Mucosa of rectum (tissue), 2 donors: ENCODE results near the gene ITGA8.
A peak's percentile ranks its signal among the peaks of the same experiment; 100 is the strongest.

Source experiments
- H3K27ac ChIP-seq, 2 donors: one replicate each; pipeline ENCODE4 v1.7.0; 2013; ENCODE audit warnings: inconsistent platforms in 2 of 2, low read depth in 2 of 2, low read length in 2 of 2
- H3K27me3 ChIP-seq, 2 donors: one replicate each; pipeline ENCODE4 v1.7.0; 2013; ENCODE audit warnings: low read length in 2 of 2; ENCODE audit not compliant: control insufficient read depth in 2 of 2, insufficient read depth in 2 of 2
- H3K36me3 ChIP-seq, 2 donors: one replicate each; pipeline ENCODE4 v1.7.0; 2013; ENCODE audit warnings: low read length in 2 of 2; ENCODE audit not compliant: control insufficient read depth in 2 of 2, insufficient read depth in 2 of 2
- H3K4me1 ChIP-seq, 2 donors: one replicate each; pipeline ENCODE4 v1.7.0; 2013; ENCODE audit warnings: low read length in 2 of 2, mild to moderate bottlenecking in 1 of 2; ENCODE audit not compliant: control insufficient read depth in 2 of 2, insufficient read depth in 2 of 2
- H3K4me3 ChIP-seq, 2 donors: one replicate each; pipeline ENCODE4 v1.7.0; 2013; ENCODE audit warnings: low read length in 2 of 2
- H3K9ac ChIP-seq, 2 donors: one replicate each; pipeline ENCODE4 v1.7.0; 2013; ENCODE audit warnings: low read length in 2 of 2, low read depth in 1 of 2, mild to moderate bottlenecking in 1 of 2
- H3K9me3 ChIP-seq, 2 donors: one replicate each; pipeline ENCODE4 v1.7.0; 2013; ENCODE audit warnings: low read length in 2 of 2; ENCODE audit not compliant: control insufficient read depth in 2 of 2
- donor health status: healthy.
- donor health status: Normal muscosa, but diverticular disease.

ITGA8 gene

DNA sequence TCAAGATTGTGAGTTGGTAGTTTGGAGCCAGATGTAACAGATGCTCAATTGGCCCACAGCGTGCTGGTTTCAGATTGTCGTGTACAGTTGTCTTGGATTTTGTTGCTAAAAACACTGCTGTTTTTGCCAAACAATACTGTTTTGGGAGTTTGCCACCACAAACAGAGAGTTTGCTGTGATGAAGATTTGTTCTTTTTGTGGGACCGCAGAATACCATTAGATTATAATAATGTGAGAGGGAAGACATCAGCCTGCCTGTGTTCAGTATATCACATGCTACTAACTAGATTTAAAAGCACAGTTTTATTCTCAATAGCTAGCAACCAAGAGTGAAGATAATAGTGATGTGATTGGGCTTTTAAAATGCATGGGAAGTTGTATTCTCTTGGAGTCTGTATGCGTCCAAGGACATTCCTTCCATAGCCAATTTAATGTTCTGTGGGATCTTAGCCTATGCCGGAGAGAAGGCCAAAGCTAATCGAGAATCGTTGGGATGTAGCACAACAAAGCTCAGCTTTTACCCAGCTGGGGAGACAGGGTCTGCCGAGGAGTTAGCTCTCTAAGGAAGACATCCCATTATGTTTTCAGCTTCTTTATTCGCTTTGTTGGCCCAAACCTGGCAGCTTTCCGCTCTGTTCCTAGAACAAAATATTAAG, 18.7 kb upstream of the ITGA8 start:
- no peaks in the 10 kb centered on the region for H3K9me3 ChIP-seq
- H3K36me3 ChIP-seq: no peaks in the 10 kb centered on the region
- H3K4me3 ChIP-seq: no peak overlapping the region
- no peaks in the 10 kb centered on the region for H3K4me1 ChIP-seq
- H3K9ac ChIP-seq: no peak overlapping the region
- no peaks in the 10 kb centered on the region for H3K27me3 ChIP-seq
- peak overlapping the region; percentile 48 to 59 for H3K27ac ChIP-seq

DNA sequence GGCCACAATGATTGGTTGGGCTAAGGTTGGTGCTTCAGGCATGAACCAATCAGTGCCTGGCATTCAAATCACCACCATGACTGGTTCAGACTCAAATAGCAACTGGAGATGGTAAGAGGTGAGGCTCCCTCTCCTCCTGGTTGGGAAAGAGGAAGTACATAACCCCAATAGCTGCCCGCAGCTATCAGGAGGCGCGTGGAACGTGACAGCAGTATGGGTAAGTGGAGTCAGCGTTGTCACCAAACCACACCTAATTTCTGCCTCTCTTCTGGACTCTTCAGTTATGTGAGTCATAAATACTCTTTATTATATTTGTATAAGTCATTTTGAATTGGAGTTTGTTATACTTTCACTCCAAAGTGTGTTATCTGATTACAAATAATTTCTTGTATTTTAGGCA, 17.9 kb upstream of the ITGA8 start:
- Histone ChIP-seq H3K4me3 (no peak overlapping the region), H3K9ac (no peak overlapping the region), H3K4me1 (no peaks in the 10 kb centered on the region), H3K36me3 (no peaks in the 10 kb centered on the region), H3K27ac (peak overlapping the region; percentile 34 to 41), H3K27me3 (no peaks in the 10 kb centered on the region), H3K9me3 (no peaks in the 10 kb centered on the region)

DNA sequence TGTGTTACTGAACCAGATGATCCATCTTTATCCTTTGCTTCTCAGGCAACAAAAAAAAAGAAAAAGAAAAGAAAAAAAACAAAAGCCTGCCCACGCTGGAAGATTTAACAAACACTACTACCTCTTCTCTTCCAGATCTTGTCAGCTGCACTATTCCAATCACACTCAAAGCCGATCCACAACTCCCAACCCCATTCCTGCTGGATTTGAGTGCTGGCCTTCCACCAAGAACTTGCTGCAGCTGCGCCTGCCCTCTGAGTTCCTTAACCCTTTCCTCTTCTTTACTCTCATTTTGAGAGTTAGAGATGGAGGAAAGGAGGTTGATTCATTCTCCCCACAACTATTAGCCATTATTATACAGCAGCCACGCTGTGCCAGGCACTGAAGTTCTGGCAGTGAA, 16.0 kb upstream of the ITGA8 start:
- H3K9ac ChIP-seq: no peak overlapping the region
- H3K4me3 ChIP-seq: no peak overlapping the region
- no peak overlapping the region for H3K27ac ChIP-seq

DNA sequence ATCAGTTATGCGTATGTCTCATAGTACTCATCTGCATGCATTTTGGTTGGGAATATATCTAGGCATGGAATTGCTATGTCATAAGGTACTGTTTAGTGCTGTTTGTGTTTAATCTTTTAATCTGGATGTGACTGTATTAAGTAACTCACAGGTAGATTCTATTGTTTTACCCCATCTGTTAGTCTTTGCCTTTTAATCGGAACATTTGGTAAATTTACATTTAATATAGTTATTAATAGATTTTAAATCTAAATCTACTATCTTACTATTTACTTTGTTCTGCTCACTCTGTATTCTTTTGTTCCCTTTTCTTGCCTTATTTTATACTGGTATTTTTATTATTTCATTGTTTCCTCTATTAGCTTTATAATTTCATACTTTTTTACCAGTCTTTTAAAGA, 10.6 kb upstream of the ITGA8 start:
- H3K9me3 ChIP-seq: no peaks in the 10 kb centered on the region
- H3K36me3 ChIP-seq: no peaks in the 10 kb centered on the region

More for the DNA sequence above, 16.0 kb upstream of the ITGA8 start:
- Histone ChIP-seq H3K4me1 (no peaks in the 10 kb centered on the region), H3K9me3 (no peaks in the 10 kb centered on the region), H3K27me3 (no peaks in the 10 kb centered on the region), H3K36me3 (no peaks in the 10 kb centered on the region)

DNA sequence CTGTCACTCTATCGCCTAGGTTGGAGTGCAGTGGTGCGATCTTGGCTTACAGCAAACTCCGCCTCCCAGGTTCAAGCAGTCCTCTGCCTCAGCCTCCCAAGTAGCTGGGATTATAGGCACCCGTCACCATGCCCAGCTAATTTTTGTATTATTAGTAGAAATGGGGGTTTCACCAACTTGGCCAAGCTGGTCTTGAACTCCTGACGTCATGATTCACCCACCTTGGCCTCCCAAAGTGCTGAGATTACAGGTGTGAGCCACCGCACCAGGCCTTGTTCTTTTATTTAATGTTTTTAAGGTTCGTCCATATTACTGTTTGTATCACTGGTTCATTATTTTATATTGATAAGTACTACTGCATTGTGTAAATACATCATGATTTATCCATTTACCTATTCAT, 10.2 kb upstream of the ITGA8 start:
- Histone ChIP-seq H3K9ac (no peak overlapping the region), H3K9me3 (no peaks in the 10 kb centered on the region), H3K27ac (no peak overlapping the region), H3K4me3 (no peak overlapping the region), H3K27me3 (no peaks in the 10 kb centered on the region), H3K4me1 (no peaks in the 10 kb centered on the region), H3K36me3 (no peaks in the 10 kb centered on the region)

More for the DNA sequence above, 10.6 kb upstream of the ITGA8 start:
- Histone ChIP-seq H3K9ac (no peak overlapping the region), H3K27ac (no peak overlapping the region), H3K4me3 (no peak overlapping the region), H3K27me3 (no peaks in the 10 kb centered on the region), H3K4me1 (no peaks in the 10 kb centered on the region)

DNA sequence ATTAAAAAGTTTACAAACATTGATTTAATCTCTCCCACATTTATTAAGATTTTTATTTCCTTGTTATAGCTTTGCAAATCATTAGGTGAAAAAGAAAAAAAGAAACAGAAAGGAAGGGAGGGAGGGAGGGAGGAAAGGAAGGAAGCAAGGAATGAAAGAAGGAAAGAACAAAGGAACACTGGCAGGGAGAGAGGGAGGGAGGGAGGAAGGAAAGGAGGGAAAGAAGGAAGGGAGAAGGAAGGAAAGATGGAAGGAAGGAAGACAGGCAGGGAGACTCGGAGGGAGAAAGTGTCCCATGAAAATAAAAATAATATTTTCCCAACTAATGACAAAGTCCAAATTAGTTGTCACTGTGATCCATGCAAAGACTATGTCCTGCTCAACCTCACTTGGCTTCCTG, 6.3 kb upstream of the ITGA8 start:
- Histone ChIP-seq H3K9me3 (no peaks in the 10 kb centered on the region), H3K4me1 (no peaks in the 10 kb centered on the region), H3K27ac (no peak overlapping the region), H3K36me3 (no peaks in the 10 kb centered on the region), H3K4me3 (no peak overlapping the region), H3K27me3 (no peaks in the 10 kb centered on the region), H3K9ac (no peak overlapping the region)

DNA sequence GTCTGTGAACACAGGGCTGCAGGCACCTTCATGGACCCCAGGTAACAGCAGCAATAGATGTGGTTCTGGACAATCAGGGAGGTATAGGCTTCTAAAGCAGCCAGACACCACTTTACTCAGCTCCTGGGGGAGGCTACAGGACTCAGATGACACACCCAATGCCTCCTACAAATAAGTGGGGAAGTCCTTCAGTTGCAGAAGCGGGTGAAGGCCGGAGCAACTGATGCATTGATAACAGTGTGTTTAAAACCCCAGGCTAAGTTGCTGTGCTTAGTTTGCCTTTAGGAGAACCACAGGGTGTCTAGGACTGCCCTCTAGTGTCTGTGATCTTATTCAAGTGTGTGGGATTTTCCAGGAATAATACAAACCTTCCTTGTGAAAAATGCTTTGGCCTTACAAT, 5.9 kb upstream of the ITGA8 start:
- Histone ChIP-seq H3K27ac (no peak overlapping the region), H3K4me3 (no peak overlapping the region), H3K36me3 (no peaks in the 10 kb centered on the region), H3K4me1 (no peaks in the 10 kb centered on the region), H3K9ac (no peak overlapping the region), H3K9me3 (no peaks in the 10 kb centered on the region), H3K27me3 (no peaks in the 10 kb centered on the region)

DNA sequence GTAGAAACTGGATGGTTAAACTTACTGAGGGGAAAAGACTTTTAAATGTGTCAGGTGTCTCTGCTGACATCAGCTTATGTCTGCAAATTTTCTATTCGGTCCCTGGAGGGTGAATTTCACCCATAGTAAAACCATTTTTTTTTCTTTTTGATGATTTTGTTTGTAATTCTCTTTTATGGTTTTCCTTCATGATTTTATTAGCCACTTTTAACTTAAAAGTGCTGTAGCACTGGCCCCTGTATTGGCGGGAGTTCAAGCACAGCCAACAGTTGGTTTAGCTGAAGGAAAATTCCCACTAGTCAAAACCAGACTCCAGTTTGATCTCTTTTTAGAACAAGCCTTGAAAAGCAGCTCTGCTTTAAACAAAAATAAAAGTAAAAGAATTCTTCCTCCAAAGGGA, 5.0 kb upstream of the ITGA8 start:
- Histone ChIP-seq H3K36me3 (no peaks in the 10 kb centered on the region), H3K4me3 (no peak overlapping the region)

DNA sequence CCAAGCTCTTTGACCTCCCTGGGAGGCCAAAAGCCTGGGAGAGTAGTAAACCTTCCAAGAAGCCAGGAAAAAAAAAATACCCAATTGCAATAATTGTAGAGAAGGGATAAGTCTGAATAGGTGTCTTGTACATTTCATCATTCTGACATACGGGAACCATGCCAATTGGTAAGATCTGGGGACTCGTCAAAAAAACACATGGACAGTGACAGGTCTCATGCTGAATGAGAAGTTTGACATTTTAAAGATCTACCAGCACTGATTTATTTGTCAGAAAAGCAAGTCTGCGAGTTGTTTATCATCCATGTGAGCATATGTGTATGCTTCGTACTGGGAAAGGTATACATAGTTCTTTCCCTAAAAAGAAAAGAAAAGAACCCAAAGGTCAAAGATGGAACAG, 4.1 kb upstream of the ITGA8 start:
- Histone ChIP-seq H3K27ac (no peak overlapping the region), H3K4me1 (no peaks in the 10 kb centered on the region), H3K9me3 (no peaks in the 10 kb centered on the region), H3K9ac (no peak overlapping the region), H3K36me3 (no peaks in the 10 kb centered on the region), H3K4me3 (no peak overlapping the region), H3K27me3 (peaks cover 4 to 5% of the 10 kb centered on the region in 2 donors)

More for the DNA sequence above, 5.0 kb upstream of the ITGA8 start:
- no peaks in the 10 kb centered on the region for H3K9me3 ChIP-seq
- no peak overlapping the region for H3K27ac ChIP-seq
- H3K27me3 ChIP-seq: peaks cover 0 to 4% of the 10 kb centered on the region in 2 donors
- H3K9ac ChIP-seq: no peak overlapping the region
- H3K4me1 ChIP-seq: no peaks in the 10 kb centered on the region

DNA sequence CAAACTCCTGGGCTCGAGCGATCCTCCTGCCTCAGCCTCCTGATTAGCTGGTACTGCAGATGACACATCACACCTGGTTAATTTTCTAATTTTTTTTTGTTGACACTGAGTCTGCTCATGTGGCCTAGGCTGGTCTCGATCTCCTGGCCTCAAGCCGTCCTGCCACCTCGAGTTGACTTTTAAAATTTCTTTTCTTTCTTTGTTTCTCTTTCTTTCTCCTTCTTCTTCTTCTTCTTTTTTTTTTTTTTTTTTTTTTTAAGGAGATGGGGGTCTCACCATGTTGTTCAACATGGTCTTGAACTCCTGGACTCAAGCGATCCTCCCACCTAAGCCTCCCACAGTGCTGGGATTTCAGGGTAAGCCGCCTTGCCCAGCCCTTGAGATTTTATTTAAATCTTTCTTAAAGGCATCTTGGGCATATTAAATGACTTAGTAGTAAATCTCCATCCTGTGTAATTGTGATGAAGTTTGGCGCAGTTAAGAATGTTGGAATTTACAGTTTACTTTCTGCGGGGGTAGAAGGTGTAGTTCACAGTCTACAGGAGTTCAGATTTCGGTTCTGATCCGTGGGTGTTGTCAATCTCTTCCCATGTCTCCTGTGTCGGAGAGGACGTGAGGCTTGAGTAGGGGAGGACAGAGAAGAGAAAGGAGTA, 1.0 kb upstream of the ITGA8 start:
- Histone ChIP-seq H3K4me3 (no peak overlapping the region), H3K4me1 (no peaks in the 10 kb centered on the region), H3K36me3 (no peaks in the 10 kb centered on the region), H3K27me3 (peaks cover 10 to 15% of the 10 kb centered on the region in 2 donors), H3K27ac (no peak overlapping the region), H3K9ac (no peak overlapping the region), H3K9me3 (no peaks in the 10 kb centered on the region)
